ENCODE measurements around the gene HMSD.

- TF ChIP-seq POLR2AphosphoS5 (IDR thresholded peaks at IDR 0.05) (no peak), CTCF (IDR thresholded peaks at IDR 0.05) (no peak), POLR2A (IDR thresholded peaks at IDR 0.05) (no peak)
These were observed 22.9 kb downstream of the HMSD start for GRCh38 chr18:63972002-63972376.

All from upper lobe of left lung (tissue), 4 donors.